Measurements from ENCODE around the gene RAET1E.
"Not testable (repeated sequence)": the region's sequence is repeated elsewhere in the genome, so short reads cannot be mapped to it uniquely, and the experiment has no call there.

RAET1E gene

DNA sequence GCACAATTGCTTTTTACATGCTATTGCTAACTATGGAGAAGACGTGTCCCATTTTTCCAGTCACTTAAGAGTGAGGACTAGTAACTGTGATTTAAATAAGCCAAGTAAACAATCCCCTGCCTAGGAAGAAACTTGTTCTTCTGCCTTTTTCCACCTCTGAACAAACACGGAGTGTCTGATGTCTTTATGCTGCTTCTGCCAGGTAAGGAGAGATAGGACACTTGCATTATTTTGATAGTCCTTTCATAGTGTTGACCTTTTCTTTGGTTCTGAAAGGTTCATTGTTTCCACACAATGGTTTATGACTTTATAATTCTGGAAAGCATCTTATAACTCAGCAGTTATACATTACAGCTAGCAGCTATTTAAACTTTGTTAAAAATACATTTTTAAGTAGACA is 42.2 kb downstream of the RAET1E start:
- Histone ChIP-seq H3K36me3 (ENCODE audit: insufficient read depth, low read length) (no peaks in the 10 kb centered on the region), H3K27me3 (ENCODE audit: control insufficient read depth, insufficient read depth, low read length) (no peaks in the 10 kb centered on the region), H3K4me2 (ENCODE audit: low read length) (peak overlapping the region; percentile 81), H3K4me1 (ENCODE audit: control insufficient read depth, insufficient read depth, low read length) (peaks cover 78% of the 10 kb centered on the region), H3K9ac (ENCODE audit: low read depth, low read length) (peak overlapping the region; percentile 76), H3K9me3 (replicated peaks; ENCODE audit: low read length) (no peaks in the 10 kb centered on the region), H3K4me3 (ENCODE audit: low read length) (peak overlapping the region; percentile 59)

DNA sequence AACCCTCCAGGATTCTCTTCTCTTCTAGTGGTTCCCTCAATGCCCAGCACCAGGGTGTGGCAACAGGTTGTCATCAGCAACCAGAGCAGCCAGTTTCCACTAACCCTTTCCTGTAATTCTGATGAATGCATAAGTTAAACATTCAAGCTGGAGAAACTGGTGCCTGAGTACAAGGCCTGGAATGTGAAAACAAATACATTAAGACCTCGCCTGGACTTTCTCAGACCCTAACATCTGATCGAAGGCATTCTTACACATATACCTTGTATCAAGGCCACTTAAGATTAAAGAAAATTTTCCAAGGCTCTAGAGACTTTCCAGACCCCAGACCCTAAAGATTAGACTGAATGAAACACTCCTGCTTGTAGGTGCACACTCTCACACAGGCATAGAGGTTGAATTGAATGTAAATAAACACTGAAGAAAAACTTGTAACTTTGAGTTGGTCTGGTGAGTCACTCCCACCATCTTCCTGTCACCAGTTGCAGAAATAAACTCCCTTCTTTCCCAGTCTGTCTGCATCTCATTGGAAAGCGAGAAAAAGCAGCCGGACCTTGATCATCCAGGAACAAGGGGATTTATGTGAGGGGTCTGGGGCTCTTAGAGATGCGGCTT is 42.8 kb downstream of the RAET1E start:
- H3K36me3 ChIP-seq (ENCODE audit: insufficient read depth, low read length): no peaks in the 10 kb centered on the region
- no peaks in the 10 kb centered on the region for H3K9me3 ChIP-seq (replicated peaks; ENCODE audit: low read length)
- peak overlapping the region; percentile 81 for H3K4me2 ChIP-seq (ENCODE audit: low read length)
- H3K4me1 ChIP-seq (ENCODE audit: control insufficient read depth, insufficient read depth, low read length): peaks cover 72% of the 10 kb centered on the region
- no peaks in the 10 kb centered on the region for H3K27me3 ChIP-seq (ENCODE audit: control insufficient read depth, insufficient read depth, low read length)
- H3K4me3 ChIP-seq (ENCODE audit: low read length): peak overlapping the region; percentile 59
- H3K9ac ChIP-seq (ENCODE audit: low read depth, low read length): peak overlapping the region; percentile 76

DNA sequence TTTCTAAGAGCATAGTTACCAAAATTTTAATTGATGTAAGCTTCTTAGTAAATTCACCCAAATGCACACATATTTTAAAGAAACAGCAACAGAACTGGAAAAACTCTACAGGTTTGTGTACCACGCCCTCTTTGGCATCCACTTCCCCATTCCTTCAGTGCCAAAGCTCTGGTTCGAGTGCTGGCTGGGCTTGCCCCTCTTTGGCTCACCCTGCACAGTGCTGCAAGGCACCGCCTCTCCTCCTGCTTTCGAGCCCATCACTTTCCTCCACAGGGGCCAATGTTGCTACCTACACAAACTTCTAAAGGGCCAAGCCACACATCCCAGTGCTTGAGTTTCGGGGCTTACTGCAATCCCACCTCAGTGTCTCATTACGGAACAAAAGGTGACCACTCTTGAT is 43.4 kb downstream of the RAET1E start:
- peak overlapping the region; percentile 81 for H3K4me2 ChIP-seq (ENCODE audit: low read length)
- peak overlapping the region; percentile 52 for H3K4me3 ChIP-seq (ENCODE audit: low read length)
- no peaks in the 10 kb centered on the region for H3K27me3 ChIP-seq (ENCODE audit: control insufficient read depth, insufficient read depth, low read length)
- H3K36me3 ChIP-seq (ENCODE audit: insufficient read depth, low read length): no peaks in the 10 kb centered on the region
- peak overlapping the region; percentile 76 for H3K9ac ChIP-seq (ENCODE audit: low read depth, low read length)
- no peaks in the 10 kb centered on the region for H3K9me3 ChIP-seq (replicated peaks; ENCODE audit: low read length)
- H3K4me1 ChIP-seq (ENCODE audit: control insufficient read depth, insufficient read depth, low read length): peaks cover 66% of the 10 kb centered on the region

DNA sequence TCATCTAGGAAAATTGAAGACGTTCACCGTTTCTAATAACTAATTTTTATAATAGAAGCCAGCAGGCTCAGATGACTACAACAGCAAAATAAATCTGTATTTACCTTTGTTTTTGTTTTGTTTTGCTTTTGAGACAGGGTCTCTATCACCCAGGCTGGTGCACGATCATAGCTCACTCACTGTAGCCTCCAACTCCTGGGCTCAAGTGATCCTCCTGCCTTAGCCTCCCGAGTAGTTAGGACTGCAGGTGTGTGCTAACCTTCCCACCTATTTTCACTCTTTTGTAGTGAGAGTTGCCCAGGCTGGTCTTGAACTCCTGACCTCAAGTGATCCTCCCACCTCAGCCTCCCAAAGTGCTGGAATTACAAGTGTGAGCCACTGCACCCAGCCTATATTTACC is 43.9 kb downstream of the RAET1E start:
- H3K4me3 ChIP-seq (ENCODE audit: low read length); H3K36me3 ChIP-seq (ENCODE audit: insufficient read depth, low read length); H3K27me3 ChIP-seq (ENCODE audit: control insufficient read depth, insufficient read depth, low read length); H3K9me3 ChIP-seq (replicated peaks; ENCODE audit: low read length); H3K9ac ChIP-seq (ENCODE audit: low read depth, low read length): not testable (repeated sequence)
- peaks cover 63% of the 10 kb centered on the region for H3K4me1 ChIP-seq (ENCODE audit: control insufficient read depth, insufficient read depth, low read length)
- peak overlapping the region; percentile 81 for H3K4me2 ChIP-seq (ENCODE audit: low read length)

DNA sequence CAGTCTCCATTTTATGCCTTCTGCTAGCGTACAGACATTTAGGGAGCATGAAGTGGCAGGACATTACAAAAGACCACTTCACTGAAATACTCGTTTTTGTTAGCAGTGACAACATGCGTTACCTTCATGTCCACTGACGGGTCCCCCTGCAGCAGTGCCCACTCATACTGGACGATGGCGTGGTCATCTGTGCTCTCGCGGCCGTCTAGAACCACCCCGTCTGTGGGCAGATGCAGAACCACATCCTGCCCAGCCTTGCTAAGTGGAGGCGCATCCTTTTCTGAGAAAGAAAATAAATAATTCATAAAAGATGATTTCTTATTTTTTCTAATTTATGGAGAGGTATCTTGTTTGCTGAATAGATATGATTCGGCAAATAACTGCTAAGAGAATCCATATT is 45.0 kb downstream of the RAET1E start:
- no peak overlapping the region for H3K4me2 ChIP-seq (ENCODE audit: low read length)
- no peak overlapping the region for H3K4me3 ChIP-seq (ENCODE audit: low read length)
- peaks cover 61% of the 10 kb centered on the region for H3K4me1 ChIP-seq (ENCODE audit: control insufficient read depth, insufficient read depth, low read length)
- no peak overlapping the region for H3K9ac ChIP-seq (ENCODE audit: low read depth, low read length)
- no peaks in the 10 kb centered on the region for H3K9me3 ChIP-seq (replicated peaks; ENCODE audit: low read length)
- H3K27me3 ChIP-seq (ENCODE audit: control insufficient read depth, insufficient read depth, low read length): no peaks in the 10 kb centered on the region
- no peaks in the 10 kb centered on the region for H3K36me3 ChIP-seq (ENCODE audit: insufficient read depth, low read length)

DNA sequence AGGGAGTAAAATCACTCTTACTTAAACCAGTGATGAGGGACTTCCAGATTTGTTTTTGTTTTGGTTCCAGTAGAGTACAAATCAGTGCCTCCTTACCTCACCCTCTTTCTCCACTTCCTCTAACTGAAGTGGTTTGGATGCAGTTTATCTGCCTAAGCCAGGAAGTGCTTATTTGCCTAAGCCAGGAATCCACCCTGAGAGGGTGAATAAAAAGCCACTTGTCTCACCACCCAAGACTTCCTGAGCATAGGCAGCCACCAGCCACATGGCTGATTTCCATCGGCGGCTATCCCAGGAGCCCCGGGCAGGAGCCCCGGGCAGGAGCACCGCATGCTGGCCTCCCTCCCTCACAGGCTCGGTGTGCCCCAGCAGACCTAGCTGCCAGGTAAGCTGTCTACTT is 45.7 kb downstream of the RAET1E start:
- Histone ChIP-seq H3K9ac (ENCODE audit: low read depth, low read length) (no peak overlapping the region), H3K36me3 (ENCODE audit: insufficient read depth, low read length) (no peaks in the 10 kb centered on the region), H3K4me3 (ENCODE audit: low read length) (no peak overlapping the region), H3K9me3 (replicated peaks; ENCODE audit: low read length) (no peaks in the 10 kb centered on the region), H3K4me2 (ENCODE audit: low read length) (no peak overlapping the region), H3K27me3 (ENCODE audit: control insufficient read depth, insufficient read depth, low read length) (no peaks in the 10 kb centered on the region), H3K4me1 (ENCODE audit: control insufficient read depth, insufficient read depth, low read length) (peaks cover 61% of the 10 kb centered on the region)

DNA sequence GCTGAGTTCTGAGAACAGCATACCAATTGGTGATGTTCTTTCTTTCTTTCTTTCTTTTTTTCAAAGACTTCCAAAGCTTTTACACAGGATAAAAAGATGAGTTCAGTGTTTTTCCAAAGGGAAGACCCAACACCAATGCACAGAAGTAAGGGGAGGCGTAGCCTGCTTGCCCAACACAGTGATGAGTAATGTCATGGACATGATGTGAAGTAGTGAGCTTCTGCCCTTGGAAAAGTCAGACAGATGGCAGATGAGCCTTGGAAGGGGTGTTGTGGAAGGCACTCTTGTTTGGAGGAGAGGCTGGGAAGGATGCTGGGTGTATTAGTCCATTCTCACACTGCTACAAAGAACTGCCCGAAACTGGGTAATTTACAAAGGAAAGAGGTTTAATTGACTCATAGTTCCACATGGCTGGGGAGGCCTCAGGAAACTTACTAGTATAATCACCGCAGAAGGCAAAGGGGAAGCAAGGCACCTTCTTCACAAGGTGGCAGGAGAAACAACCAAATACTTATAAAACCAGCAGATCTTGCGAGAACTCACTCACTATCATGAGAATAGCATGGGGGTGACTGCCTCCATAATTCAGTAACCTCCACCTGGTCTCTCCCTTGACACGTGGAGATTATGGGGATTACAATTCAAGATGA is 46.3 kb downstream of the RAET1E start:
- no peak overlapping the region for H3K4me2 ChIP-seq (ENCODE audit: low read length)
- peaks cover 61% of the 10 kb centered on the region for H3K4me1 ChIP-seq (ENCODE audit: control insufficient read depth, insufficient read depth, low read length)
- no peaks in the 10 kb centered on the region for H3K27me3 ChIP-seq (ENCODE audit: control insufficient read depth, insufficient read depth, low read length)
- H3K36me3 ChIP-seq (ENCODE audit: insufficient read depth, low read length): no peaks in the 10 kb centered on the region
- no peak overlapping the region for H3K9ac ChIP-seq (ENCODE audit: low read depth, low read length)
- no peaks in the 10 kb centered on the region for H3K9me3 ChIP-seq (replicated peaks; ENCODE audit: low read length)
- no peak overlapping the region for H3K4me3 ChIP-seq (ENCODE audit: low read length)

DNA sequence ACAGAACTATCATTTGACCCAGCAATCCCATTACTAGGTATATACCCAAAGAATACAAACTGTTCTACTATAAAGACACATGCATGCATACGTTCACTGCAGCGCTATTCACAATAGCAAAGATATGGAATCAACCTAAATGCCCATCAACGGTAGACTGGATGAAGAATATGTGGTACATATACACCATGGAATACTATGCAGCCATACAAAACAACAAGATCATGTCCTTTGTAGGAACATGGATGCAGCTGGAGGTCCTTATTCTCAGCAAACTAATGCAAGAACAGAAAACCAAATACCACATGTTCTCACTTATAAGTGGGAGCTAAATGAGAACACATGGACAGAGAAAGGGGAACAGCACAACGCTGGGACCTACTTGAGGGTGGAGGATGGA is 49.6 kb downstream of the RAET1E start:
- peaks cover 65% of the 10 kb centered on the region for H3K4me1 ChIP-seq (ENCODE audit: control insufficient read depth, insufficient read depth, low read length)
- H3K27me3 ChIP-seq (ENCODE audit: control insufficient read depth, insufficient read depth, low read length); H3K9me3 ChIP-seq (replicated peaks; ENCODE audit: low read length); H3K4me2 ChIP-seq (ENCODE audit: low read length); H3K9ac ChIP-seq (ENCODE audit: low read depth, low read length); H3K36me3 ChIP-seq (ENCODE audit: insufficient read depth, low read length); H3K4me3 ChIP-seq (ENCODE audit: low read length): not testable (repeated sequence)

All from skeletal muscle satellite cell (primary cell).